Measurements from ENCODE around the gene GPATCH2L.

DNA sequence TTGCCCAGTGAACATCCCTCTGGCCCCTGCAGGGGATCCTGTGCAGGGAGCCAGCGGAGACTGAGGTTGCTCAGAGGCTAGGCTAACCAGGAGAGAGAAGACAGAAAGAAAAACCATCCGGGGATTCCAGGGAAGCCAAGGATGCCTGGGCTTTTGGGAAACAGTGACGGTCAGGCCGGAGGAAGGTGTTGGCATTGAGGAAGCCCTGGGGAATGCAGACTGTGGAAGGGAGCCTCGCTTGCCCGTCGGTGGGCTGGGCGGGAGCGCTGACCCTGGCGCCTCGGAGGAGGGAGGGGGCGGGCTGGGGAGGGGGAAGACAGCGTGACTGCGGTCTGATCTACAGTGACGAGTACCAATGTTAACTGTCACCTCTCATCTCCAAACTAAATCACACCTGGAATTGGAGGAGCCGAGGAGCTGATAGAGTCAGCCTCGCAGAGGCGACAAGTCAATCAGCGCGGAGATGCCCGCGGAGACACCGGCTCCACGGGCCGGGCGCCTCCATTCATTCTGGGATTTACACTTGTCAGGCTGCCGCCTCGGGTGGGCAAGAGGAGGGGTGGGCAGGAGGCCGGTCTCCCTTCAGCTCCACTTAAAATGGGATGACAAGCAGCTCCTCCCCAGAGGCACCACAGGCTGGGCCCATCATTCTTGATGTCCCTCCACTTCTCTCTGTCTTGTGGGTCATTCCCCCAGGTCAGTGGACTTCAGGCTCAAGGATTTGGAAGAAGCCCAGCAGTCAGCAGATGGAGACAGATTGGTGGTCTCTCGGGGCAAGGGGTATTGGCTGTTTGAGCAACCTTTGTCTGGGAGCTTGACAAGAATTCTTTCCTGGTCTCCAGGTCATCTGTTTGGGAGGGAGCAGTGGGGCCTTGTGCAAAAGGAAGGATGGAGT is 20.4 kb upstream of the GPATCH2L start:
- no peak for TF ChIP-seq POLR2AphosphoS5 (IDR thresholded peaks at IDR 0.05; ENCODE audit: low read depth, low read length)
- no peak for TF ChIP-seq POLR2A (IDR thresholded peaks at IDR 0.05; ENCODE audit: low read depth, low read length)

All from GM12892 (cell line).